ENCODE results near the gene HOXA1.

- TF ChIP-seq, protein P1, sequence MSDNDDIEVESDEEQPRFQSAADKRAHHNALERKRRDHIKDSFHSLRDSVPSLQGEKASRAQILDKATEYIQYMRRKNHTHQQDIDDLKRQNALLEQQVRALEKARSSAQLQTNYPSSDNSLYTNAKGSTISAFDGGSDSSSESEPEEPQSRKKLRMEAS (IDR thresholded peaks at IDR 0.05; ENCODE audit: low read depth, low read length), result no peak
- TF ChIP-seq CTCF (IDR thresholded peaks at IDR 0.05; ENCODE audit: low read depth, low read length) (no peak), POLR2A (IDR thresholded peaks at IDR 0.05; ENCODE audit: extremely low read depth, insufficient read length) (no peak), MYC (IDR thresholded peaks at IDR 0.05; ENCODE audit: low read depth, low read length) (no peak)
Observed at GRCh38 chr7:27111751-27112277, 16.0 kb upstream of the HOXA1 start.
